HG02678 (cell line): ENCODE data around the gene WBP2NL.
"Not testable (repeated sequence)": the region's sequence is repeated elsewhere in the genome, so short reads cannot be mapped to it uniquely, and the experiment has no call there.

Experiments used
- ATAC-seq: cut with Tn5 transposase; IDR thresholded peaks from one replicate; pipeline ENCODE4 v1.9.1; 2021; ENCODE audit warnings: mild to moderate bottlenecking, moderate library complexity; ENCODE audit not compliant: unreplicated experiment

WBP2NL gene, protein sequence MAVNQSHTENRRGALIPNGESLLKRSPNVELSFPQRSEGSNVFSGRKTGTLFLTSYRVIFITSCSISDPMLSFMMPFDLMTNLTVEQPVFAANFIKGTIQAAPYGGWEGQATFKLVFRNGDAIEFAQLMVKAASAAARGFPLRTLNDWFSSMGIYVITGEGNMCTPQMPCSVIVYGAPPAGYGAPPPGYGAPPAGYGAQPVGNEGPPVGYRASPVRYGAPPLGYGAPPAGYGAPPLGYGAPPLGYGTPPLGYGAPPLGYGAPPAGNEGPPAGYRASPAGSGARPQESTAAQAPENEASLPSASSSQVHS

DNA sequence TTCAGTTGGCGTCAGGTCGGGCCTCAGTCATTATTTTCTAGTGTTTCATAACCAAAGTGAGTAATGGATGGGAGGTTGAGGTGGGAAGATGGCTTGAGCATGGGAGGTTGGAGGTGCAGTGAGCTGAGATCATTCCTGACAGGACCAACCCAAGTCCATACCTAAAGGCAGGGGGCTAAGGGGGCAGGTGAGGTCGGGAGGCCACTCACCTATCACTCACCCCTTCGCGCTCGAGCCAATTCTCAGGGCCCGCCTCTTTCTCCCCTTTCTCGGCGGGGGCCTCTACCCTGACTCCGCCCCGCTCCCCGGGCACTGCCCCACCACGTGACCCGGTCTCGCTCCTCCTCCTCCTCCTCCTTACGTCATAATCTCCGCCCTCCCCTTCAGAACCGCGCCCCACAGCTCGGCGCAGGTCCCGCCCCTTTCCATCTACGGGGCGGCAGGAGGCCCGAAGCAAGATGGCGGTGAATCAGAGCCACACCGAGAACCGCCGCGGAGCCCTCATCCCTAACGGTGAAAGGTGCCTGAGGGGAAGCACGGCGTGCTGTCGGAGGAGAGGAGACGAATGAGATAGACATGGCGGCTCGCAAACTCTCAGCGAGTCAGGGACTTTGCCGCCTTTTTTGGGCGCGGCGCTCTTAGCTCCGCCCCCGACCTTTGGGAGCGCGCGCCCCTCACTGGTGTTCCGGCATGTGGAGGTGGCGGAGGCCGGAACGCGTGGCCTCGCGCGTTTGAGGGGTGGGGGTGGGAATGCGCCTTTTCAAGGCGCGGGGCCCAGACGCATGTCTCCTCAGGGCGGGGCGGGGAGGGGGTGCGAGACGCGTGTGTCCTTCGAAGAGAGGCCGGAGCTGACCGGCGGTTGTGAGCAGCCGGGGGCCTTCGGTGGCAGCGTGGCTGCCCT, at the start of gene WBP2NL:
TSS of gene WBP2NL (plus strand) at position 428 of the 901 bp plus-strand sequence. CDS start at position 459, 31 bp downstream.
- ATAC-seq = peak; percentile 80

DNA sequence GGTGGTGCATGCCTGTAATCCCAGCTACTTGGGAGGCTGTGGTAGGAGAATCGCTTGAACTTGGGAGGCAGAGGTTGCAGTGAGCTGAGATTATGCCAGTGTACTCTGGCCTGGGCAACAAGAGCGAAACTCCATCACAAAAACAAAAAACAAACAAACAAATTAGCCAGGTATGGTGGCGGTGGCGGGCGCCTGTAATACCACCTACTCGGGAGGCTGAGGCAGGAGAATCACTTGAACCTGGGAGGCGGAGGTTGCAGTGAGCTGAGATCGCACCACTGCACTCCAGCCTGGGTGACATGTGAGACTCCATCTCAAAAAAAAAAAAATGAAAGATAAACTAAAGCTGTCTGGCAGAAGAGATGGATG, 49.7 kb upstream of the WBP2NL start:
- ATAC-seq = not testable (repeated sequence)

DNA sequence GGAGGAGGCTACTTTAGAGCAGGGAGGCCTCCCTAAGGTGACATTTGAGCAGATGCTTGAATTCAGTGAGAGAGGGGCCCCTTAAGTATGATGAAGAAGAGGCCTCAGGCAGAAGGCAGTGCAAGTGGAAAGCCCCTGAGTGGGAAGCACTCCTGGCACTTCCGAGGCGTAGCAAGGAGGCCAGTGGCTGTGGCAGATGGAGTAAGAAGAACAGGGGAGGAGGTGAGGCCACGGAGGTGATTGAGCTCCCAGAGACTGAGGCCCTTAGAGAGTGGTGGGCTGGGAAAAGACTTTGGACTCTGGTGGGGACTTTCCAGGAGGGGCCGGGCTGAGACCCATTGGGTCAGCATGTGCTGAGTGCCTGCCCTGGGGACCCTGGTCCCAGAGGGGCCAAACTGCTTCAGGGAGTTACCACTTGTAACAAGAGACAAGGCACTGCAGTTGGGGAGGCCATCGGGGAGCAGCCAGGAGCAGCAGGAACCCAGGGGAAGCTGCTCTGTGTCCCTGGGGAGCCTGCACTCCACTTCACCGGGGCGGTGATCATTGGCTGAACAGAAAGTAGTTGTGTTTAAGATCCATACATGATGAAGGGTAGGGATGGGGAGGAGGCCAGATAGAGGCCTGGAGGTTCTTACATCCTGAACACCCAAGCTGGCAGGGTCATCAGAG, 49.2 kb upstream of the WBP2NL start:
- no peak for ATAC-seq

DNA sequence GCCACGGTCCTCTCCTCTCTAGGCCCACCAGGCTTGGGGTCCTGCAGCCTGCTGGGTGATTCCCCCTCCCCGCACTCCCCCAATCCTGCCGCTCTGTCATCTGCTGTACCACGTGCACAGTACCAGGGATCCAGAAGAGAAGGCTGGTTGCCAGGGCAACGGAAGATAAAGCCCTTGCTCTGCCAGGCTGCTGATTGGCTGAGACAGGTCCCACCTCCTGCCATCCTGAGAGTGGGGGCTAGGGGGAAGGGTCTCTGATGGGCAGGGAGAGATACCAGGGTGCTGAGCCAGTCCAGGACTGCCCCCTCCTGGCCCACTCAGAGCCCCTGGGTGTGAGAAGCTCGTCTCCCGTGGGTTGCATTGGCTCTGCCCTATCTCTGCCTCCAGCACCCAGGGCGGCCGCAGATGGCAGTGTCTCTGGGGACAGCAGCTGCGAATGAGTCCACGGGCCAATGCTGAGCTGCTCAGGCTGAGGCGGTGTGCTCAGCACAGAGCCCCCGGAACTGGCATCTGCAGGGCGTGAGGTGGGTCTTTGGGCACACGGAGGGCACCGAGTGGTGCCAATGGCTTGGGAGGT, 46.6 kb upstream of the WBP2NL start, which contains the start of gene SMIM45:
TSS of gene SMIM45 (plus strand) at position 253 of the 577 bp plus-strand sequence.
- ATAC-seq = no peak

DNA sequence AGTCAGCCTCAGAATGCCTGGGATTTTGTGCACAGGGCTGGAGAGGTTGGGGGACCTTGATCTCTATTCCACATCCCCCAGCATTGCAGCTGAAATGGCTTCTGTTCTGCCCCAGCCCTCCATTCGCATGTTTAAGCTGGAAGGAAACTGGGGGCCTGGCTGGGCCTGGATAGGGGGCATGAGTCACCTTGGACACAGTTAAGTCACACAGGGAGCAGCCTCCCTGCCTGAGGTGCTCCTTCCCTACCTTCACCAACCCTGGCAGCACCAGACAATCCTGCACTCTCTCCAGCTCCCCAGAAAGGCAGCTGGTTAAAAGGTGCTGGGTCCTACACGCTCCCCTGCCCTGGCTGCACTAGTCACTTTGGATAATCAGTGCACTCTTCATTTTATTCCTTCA, 45.9 kb upstream of the WBP2NL start:
- ATAC-seq = no peak

DNA sequence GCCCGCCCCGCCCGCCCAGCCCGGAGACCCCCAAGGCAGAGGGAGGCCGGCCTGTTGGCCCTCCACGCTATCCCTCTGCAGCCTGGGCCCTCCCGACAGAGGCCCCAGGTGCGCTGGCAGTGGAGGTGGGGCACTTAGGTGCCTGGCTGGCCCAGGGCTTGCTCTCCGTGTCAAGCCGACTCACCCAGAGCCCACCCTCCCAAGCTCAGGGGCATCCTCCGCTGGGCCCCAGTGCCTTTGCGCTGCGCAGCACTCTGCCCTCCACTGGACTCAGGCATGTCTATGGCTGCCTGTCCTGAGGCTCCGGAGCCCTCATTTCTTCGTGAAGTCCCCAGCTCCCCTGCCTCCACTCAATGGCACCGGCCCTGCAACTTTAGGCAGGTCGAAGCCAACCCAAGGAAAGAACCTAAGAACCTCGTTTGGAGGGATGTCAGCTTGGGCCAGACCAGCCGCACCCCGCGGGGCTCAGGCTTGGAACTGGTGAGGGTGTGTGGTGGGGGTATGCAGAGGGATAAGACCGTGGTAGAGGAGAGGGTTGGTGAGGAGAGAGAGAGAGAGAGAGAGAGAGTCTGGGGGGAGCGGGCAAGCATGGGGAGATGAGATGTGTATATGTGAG, 40.5 kb upstream of the WBP2NL start:
- ATAC-seq = peak; percentile 21

DNA sequence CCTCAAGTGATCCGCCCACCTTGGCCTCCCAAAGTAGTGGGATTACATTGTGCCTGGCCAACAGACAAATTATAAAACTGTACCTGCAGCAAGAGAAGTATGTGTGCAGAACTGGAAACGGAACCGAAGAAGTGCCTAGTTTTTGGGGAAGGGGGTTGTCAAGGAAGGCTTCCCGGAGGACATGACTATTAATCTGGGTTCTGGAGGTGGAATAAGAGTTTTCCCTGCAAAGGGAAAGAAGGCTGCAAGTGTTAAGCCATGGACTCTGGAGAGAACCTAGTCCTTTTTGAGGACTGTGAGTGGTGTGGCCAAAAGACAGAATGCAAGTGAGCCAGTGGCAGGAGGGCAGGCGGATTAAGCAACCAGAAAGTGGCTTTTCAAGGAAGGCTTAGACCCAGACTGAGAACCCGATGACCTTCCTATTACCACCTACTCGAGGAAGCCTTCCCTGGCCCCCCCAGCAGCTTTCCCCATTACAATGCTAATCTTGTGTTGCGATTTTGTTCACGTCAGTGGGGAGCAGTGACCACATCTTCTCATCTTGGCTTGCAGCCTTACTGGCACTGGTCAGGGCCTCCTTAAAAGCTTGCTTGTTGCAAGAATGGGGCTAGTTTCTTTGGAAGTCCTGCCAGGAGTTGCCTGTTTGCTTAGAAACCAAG, 35.0 kb upstream of the WBP2NL start:
- ATAC-seq = no peak

DNA sequence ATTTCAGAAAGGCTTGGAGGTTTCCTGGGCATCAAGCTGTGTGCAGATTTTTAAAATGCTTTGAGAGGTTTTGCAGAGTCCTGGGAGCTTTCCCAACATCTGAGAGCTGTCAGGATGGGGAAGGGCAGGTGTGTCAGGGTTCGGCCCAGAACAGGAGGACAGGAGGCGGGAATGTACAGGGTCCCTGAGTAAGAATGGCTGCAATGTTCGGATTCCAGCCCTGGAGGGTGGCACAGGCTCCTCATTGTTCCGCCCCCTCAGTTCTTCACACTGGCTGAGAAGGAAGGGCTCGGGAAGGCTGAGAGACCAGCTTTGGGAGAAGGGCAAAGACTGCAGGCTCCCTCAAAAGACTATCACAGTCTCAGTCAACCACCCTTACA, 34.5 kb upstream of the WBP2NL start:
- ATAC-seq = no peak

DNA sequence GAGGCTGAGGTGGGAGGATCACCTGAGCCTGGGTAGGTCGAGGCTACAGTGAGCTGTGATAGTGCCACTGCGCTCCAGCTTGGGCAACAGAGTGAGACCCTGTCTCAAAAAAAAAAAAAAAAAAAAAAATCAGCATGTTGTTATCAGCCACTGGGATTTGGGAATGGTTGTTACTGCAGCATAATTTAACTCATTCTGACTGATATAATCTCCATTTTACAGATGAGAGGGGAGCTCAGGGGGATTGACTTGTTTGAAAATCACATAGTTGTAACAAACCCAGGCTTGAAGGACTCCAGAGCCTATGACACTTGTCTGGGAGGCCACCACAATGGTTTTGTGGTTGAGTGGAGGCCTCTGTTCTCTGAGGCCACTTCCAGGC, 32.4 kb upstream of the WBP2NL start:
- no peak for ATAC-seq

DNA sequence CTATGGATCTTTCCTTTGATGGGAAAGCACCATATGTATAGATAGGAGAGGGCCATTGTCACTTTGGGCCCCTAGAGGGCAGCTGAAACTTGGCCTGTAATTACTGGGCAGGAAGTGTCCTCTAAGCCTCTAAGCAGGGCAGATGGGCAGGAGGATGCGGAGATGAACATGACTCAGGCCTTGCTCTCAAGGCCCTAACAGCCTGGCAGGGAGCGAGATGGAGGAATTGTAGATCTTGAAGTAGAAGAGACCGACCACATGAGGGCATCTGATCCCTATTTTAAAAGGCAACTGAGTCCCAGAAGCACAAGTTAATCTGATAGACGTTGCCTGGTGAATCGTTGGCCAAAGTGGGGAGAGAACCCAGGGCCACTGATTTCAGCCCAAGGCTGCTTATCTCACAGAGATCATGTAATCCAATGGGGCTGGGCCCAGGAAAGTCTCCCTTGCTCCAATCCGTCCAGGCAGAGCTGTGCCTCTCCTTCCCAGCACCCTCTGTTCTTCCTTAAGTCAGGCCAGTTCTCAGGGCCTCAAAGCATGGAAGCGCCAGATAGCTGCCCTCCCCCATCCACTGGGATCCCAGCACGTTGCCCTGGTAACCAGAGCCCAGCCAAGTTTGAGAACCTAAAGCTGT, 31.9 kb upstream of the WBP2NL start:
- no peak for ATAC-seq

DNA sequence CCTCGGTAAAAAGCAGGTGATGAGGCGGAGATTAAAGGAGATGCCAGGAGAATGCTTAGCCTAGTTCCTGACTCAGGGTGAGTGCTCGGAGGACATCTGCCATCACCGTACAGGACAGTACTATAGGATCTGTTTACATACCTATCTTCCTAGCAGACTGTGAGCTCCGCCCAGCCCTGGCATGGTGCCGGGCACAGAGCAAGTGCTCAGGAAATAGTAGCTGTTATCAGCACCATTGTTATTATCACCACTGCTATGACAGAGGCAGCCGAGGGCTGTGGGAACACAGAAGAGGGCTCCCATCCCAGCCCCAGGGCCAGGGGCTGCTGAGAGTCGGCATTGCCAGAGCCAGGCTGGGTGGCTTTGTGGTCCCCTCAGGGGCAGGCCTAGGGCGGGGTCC, 30.0 kb upstream of the WBP2NL start:
- ATAC-seq = no peak

DNA sequence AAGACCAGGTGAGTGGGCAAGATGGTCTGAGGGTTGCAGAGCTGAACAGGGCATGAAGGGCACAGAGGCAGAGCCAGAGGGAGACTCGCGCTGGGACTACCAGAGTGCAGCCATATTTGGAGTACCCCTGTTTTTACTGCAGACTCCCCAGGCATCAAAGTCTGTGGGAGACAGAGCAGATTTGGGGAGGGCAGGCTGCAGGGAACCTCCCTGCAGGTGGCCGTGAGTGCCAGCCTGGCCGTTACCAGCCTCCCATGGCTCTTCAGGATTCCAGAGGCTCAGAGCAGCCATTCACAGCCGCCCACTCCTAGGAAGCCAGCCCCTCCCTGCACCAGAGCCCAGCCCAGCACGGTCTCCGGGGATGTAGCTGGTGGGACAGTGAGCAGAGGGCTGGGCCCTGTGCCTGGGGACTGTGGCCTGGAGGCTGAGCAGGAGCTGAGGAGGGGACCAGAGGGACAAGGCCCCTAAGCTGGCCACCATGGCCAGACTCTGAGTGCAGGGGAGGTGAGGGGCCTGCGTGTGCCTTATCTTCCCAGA, 29.4 kb upstream of the WBP2NL start, which contains the start of gene SEPTIN3:
TSS of gene SEPTIN3 (plus strand) at position 334 of the 537 bp plus-strand sequence. CDS start 2,050 bp downstream, outside the sequence.
- no peak for ATAC-seq

DNA sequence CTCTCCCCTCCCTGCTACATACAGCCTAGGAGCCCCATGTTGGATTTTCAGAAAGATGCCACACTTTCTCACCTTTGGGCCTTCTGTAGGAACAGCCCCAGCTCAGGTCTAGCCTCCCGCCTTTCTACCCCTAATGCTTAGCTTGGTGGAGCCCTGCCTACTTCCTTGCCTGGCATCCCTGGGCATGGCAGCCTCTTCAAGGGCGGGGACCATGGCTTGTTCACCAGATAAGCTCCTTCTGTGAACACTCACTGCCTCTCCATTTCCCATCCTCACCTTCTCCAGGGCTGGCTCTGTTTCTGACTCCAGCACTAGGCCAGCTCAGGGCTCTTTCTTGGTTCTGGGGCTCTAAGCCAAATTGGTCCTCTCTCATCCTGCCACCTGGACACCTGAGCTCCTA, 28.0 kb upstream of the WBP2NL start:
- ATAC-seq = no peak

DNA sequence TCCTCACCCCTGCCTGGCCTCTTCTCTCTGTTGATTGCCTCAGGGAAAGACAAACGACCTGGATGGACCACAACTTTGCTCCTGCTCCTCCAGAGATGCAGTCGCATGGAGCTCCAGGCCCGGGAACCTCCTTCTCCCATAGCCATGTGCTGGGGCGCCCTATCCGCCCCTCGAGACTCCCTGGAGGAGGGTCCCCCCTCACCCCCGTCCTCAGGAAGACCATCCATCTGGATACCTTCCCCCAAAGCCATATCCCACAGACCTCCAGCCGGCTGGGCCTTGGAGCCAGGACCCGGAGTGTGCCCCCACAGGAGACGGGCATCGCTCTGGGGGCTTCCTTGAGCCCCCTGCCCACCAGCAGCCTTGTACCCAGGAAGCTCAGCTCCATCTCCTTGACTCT, 27.2 kb upstream of the WBP2NL start:
- no peak for ATAC-seq

DNA sequence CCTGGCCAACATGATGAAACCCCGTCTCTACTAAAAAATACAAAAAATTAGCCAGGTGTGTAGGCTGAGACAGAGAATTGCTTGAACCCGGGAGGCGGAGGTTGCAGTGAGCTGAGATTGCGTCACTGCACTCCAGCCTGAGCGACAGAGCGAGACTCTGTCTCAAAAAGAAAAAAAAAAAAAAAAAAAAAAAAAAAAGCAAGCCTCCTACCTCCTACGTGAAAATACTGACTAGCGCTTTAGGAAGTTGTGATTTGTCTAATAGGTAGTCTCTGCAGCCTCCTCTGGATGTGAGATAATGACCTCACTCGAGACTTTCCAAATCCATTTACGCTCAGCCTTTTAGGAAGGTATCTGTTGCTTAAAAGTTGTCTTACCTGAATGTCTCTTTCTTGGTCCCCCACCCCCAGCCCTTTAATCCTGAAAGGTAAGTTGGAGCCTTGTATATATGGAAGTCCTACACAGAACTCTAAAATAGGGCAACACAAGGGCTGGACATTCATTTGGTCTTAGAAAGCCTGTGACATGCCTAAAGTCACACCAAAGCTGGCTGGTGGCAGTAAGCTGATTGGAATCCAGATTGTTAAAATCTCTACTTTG, 23.8 kb upstream of the WBP2NL start:
- no peak for ATAC-seq

DNA sequence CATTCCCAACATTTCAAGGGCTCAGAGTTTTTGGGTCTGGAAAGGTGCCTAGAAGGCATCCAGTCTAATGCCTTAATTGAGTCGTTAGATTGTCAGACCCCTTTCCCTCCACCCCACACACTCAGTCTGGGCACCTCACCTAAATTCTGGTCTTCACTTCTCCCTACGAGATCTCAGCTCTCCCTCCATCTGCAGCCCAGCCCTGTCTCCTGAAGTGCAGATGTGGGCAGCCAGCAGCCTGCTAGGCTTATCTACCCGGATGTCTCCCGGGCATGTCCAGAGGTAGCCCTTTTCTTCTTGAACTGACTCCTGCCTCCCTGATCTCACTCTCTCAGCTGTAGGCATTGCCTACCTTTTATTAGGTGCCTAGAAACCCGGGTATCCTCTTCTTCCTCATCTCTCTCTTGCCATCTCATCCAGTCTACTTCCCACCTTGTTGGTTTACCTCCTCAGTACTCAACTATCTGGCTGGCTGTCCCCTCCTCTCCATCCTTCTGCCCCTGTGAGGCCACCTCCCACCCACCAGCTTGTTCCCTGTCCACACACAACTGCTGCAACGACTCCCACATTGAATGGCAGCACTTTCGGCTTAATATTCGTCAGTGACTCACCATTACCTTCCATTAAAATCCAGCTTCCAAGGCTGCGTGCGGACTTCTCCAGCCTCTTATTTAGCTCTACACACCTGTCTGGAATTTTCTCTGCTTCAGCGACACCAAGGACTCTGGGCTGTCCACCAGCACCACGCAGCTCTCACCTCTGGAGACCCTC, 23.1 kb upstream of the WBP2NL start:
- ATAC-seq = no peak

DNA sequence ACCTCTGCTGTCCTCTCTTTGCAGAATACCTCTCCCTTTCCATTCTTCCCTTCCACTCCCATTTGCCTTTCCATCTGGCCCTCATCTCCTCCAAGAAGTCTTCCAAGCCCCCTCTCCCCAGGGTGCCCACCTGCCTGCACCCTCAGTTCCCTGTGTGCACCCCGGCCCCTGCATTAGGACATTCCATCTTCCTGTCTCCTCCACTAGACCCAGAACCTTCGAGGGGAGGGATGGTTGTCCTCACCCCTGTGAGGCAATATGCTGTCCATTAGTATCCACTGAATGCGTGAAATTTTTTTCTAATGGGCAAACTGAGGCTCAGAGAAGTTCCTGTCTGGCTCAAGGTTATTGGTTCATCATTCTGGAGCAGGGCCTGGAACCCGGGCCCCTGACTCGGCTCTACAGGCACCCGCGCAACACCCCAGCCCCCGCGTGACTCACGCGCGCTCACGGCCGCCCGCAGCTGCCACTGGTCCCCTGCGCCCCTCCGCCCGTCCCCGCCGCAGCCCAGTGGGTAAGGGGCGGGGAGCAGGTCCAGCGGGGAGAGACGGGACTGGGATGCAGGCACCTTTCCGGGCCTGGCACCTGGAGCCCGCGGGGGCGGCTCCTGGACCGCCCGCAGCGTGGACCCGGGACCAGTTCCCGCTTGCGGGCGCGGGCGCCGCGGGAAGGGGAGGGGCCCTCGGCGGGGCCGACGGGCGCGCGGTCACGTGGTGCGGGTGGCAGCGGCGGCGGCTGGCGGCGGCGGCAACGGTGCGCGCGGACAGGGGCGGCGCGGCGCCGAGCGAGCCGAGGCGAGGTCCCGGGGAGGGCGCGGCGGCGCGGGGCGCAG, 22.3 kb upstream of the WBP2NL start:
- no peak for ATAC-seq
